ENCODE measurements around the gene SHROOM2.
"Not testable (repeated sequence)": the region's sequence is repeated elsewhere in the genome, so short reads cannot be mapped to it uniquely, and the experiment has no call there.

SHROOM2 gene

GRCh38 chrX:9855561-9856283 lies 69.5 kb downstream of the SHROOM2 start:
- no peak for DNase-seq (ENCODE audit: low read depth)
- H3K4me3 ChIP-seq (ENCODE audit: low read depth, low read length) = no peak overlapping the region
- TF ChIP-seq CTCF (IDR thresholded peaks at IDR 0.05; ENCODE audit: insufficient read depth, low read depth, low read length, missing control alignments) = no peak

GRCh38 chrX:9856588-9856987 lies 70.4 kb downstream of the SHROOM2 start:
- no peak overlapping the region for H3K4me3 ChIP-seq (ENCODE audit: low read depth, low read length)
- no peak for DNase-seq (ENCODE audit: low read depth)
- TF ChIP-seq CTCF (IDR thresholded peaks at IDR 0.05; ENCODE audit: insufficient read depth, low read depth, low read length, missing control alignments) = no peak

GRCh38 chrX:9857575-9858474 lies 71.6 kb downstream of the SHROOM2 start:
- no peak for DNase-seq (ENCODE audit: low read depth)
- no peak for TF ChIP-seq CTCF (IDR thresholded peaks at IDR 0.05; ENCODE audit: insufficient read depth, low read depth, low read length, missing control alignments)
- no peak overlapping the region for H3K4me3 ChIP-seq (ENCODE audit: low read depth, low read length)

- not testable (repeated sequence) for DNase-seq (ENCODE audit: low read depth); H3K4me3 ChIP-seq (ENCODE audit: low read depth, low read length)
Measured at GRCh38 chrX:9858684-9859083, 72.5 kb downstream of the SHROOM2 start.

- no peak overlapping the region for H3K4me3 ChIP-seq (ENCODE audit: low read depth, low read length)
- no peak for DNase-seq (ENCODE audit: low read depth)
- TF ChIP-seq CTCF (IDR thresholded peaks at IDR 0.05; ENCODE audit: insufficient read depth, low read depth, low read length, missing control alignments) = no peak
Measured at GRCh38 chrX:9859711-9860555, 73.7 kb downstream of the SHROOM2 start.

- no peak overlapping the region for H3K4me3 ChIP-seq (ENCODE audit: low read depth, low read length)
- no peak for DNase-seq (ENCODE audit: low read depth)
- TF ChIP-seq CTCF (IDR thresholded peaks at IDR 0.05; ENCODE audit: insufficient read depth, low read depth, low read length, missing control alignments) = no peak
Measured at GRCh38 chrX:9860826-9861225, 74.6 kb downstream of the SHROOM2 start.

GRCh38 chrX:9861711-9862110 lies 75.5 kb downstream of the SHROOM2 start:
- no peak overlapping the region for H3K4me3 ChIP-seq (ENCODE audit: low read depth, low read length)
- DNase-seq (ENCODE audit: low read depth) = no peak
- no peak for TF ChIP-seq CTCF (IDR thresholded peaks at IDR 0.05; ENCODE audit: insufficient read depth, low read depth, low read length, missing control alignments)
